Endodermal cell (in vitro differentiated cells): ENCODE data around the gene GUSB. TPM values are rescaled to one million over a fixed set of nuclear protein-coding genes. Genes with fewer than 3 reads are reported as not detected.
A peak's percentile ranks its signal among the peaks of the same experiment; 100 is the strongest.

Experiments used
- DNase-seq: peaks from one replicate; pipeline ENCODE4 v3.0.0-alpha.2; 2017
- H3K27ac ChIP-seq: 2 replicates; pipeline ENCODE4 v1.5.1; 2013; ENCODE audit warnings: mild to moderate bottlenecking, low read depth, low read length, moderate library complexity
- H3K27me3 ChIP-seq: 2 replicates; pipeline ENCODE4 v1.6.1; 2013; ENCODE audit warnings: mild to moderate bottlenecking, low read length, moderate library complexity; ENCODE audit not compliant: insufficient read depth, control insufficient read depth, poor library complexity, severe bottlenecking
- H3K36me3 ChIP-seq: 2 replicates; pipeline ENCODE4 v1.7.0; 2013; ENCODE audit warnings: mild to moderate bottlenecking, low read length, moderate library complexity; ENCODE audit not compliant: control insufficient read depth, insufficient read depth
- H3K4me1 ChIP-seq: one replicate; pipeline ENCODE4 v1.7.0; 2013; ENCODE audit warnings: low read length; ENCODE audit not compliant: control insufficient read depth, insufficient read depth
- H3K4me3 ChIP-seq: 2 replicates; pipeline ENCODE4 v1.5.1; 2013; ENCODE audit warnings: mild to moderate bottlenecking, low read length, moderate library complexity
- H3K9ac ChIP-seq: 2 replicates; pipeline ENCODE4 v1.6.1; 2013; ENCODE audit warnings: mild to moderate bottlenecking, low read length, moderate library complexity; ENCODE audit not compliant: poor library complexity, severe bottlenecking; ENCODE audit errors: extremely low read depth
- H3K9me3 ChIP-seq: 2 replicates; pipeline ENCODE4 v1.6.1; 2013; ENCODE audit warnings: mild to moderate bottlenecking, low read length, moderate library complexity; ENCODE audit not compliant: control insufficient read depth
- H3K27ac Mint-ChIP-seq: 2 replicates; pipeline ENCODE4 v1.8.0; 2020; ENCODE audit warnings: mixed read lengths
- H3K27me3 Mint-ChIP-seq: 2 replicates; pipeline ENCODE4 v1.8.0; 2021; ENCODE audit warnings: mild to moderate bottlenecking, mixed read lengths; ENCODE audit not compliant: insufficient read depth
- H3K36me3 Mint-ChIP-seq: 2 replicates; pipeline ENCODE4 v1.8.0; 2020; ENCODE audit warnings: low read depth, mixed read lengths
- H3K4me1 Mint-ChIP-seq: 2 replicates; pipeline ENCODE4 v1.8.0; 2020; ENCODE audit warnings: mixed read lengths
- H3K4me3 Mint-ChIP-seq: 2 replicates; pipeline ENCODE4 v1.8.0; 2020; ENCODE audit warnings: mild to moderate bottlenecking, moderate library complexity, mixed read lengths
- H3K9me3 Mint-ChIP-seq: 2 replicates; pipeline ENCODE4 v1.8.0; 2020; ENCODE audit warnings: mild to moderate bottlenecking, mixed read lengths
- CTCF ChIP-seq: fragments of 200-600 bp; sonication (generic); conservative IDR thresholded peaks from 2 replicates; pipeline ENCODE4 v1.5.0; 2021; ENCODE audit warnings: antibody characterized with exemption, mild to moderate bottlenecking
- WGBS, 2 experiments: methylation state at CpG; one replicate each; pipeline versions ENCODE4 v1.1.5 to v1.1.7; 2013; ENCODE audit warnings: missing lambda C conversion rate in 2 of 2, mixed read lengths in 1 of 2; ENCODE audit not compliant: insufficient coverage in 1 of 2, insufficient read length in 1 of 2; 5-methylcytosine and 5-hydroxymethylcytosine counted together
- total RNA-seq, 2 donors: library from RNA; stranded (reverse); fragmentation: NEBNext Ultra II Directional in 1 of 2; extraction: Animal tissue kit (Norgen Biotek cat#: 25700) in 1 of 2; gene quantifications; 2 replicates in 1 of 2; 3 replicates in 1 of 2; pipeline ENCODE4 v1.2.1, GENCODE V29; 2021

The GUSB gene
- total RNA-seq, 2 donors from 2014 or later: 54.5 to 60.6 TPM

- Histone ChIP-seq H3K4me1 (no peaks in the 10 kb centered on the region), H3K4me3 (no peak overlapping the region), H3K27me3 (no peaks in the 10 kb centered on the region), H3K36me3 (peaks cover 40% of the 10 kb centered on the region), H3K9ac (no peak overlapping the region), H3K27ac (no peak overlapping the region), H3K9me3 (no peaks in the 10 kb centered on the region)
- Mint-ChIP-seq H3K9me3 (no peaks in the 10 kb centered on the region), H3K27me3 (no peaks in the 10 kb centered on the region), H3K4me3 (no peak overlapping the region), H3K27ac (no peak overlapping the region), H3K4me1 (peaks cover 11% of the 10 kb centered on the region), H3K36me3 (peaks cover 41% of the 10 kb centered on the region)
- WGBS, 2 experiments: 94 to 95% methylated on average over 10 to 13 of the region's 15 CpGs
- TF ChIP-seq CTCF: no peak
- no peak for DNase-seq
Observed at GRCh38 chr7:65953890-65954450, 28.0 kb downstream of the GUSB start.

- no peaks in the 10 kb centered on the region for H3K4me1 ChIP-seq
- H3K4me3 ChIP-seq: no peak overlapping the region
- 92% methylated on average over 5 of the region's 5 CpGs for WGBS, 2 experiments
- H3K36me3 Mint-ChIP-seq: peaks cover 36% of the 10 kb centered on the region
- no peak overlapping the region for H3K27ac Mint-ChIP-seq
- no peak overlapping the region for H3K9ac ChIP-seq
- no peaks in the 10 kb centered on the region for H3K9me3 ChIP-seq
- H3K27me3 ChIP-seq: no peaks in the 10 kb centered on the region
- DNase-seq: no peak
- peak; percentile 21 for TF ChIP-seq CTCF
- H3K4me3 Mint-ChIP-seq: no peak overlapping the region
- no peaks in the 10 kb centered on the region for H3K27me3 Mint-ChIP-seq
- H3K4me1 Mint-ChIP-seq: peaks cover 11% of the 10 kb centered on the region
- no peaks in the 10 kb centered on the region for H3K9me3 Mint-ChIP-seq
- H3K36me3 ChIP-seq: peaks cover 33% of the 10 kb centered on the region
- H3K27ac ChIP-seq: no peak overlapping the region
Observed at GRCh38 chr7:65953001-65953720, 28.9 kb downstream of the GUSB start.

- H3K4me1 Mint-ChIP-seq: peaks cover 11% of the 10 kb centered on the region
- no peak overlapping the region for H3K27ac Mint-ChIP-seq
- H3K4me3 Mint-ChIP-seq: no peak overlapping the region
- Histone ChIP-seq H3K4me1 (no peaks in the 10 kb centered on the region), H3K36me3 (peaks cover 26% of the 10 kb centered on the region), H3K4me3 (no peak overlapping the region), H3K9ac (no peak overlapping the region), H3K27ac (no peak overlapping the region), H3K9me3 (no peaks in the 10 kb centered on the region), H3K27me3 (no peaks in the 10 kb centered on the region)
- H3K9me3 Mint-ChIP-seq: no peaks in the 10 kb centered on the region
- TF ChIP-seq CTCF: no peak
- 94 to 100% methylated on average over 8 to 9 of the region's 9 CpGs for WGBS, 2 experiments
- DNase-seq: no peak
- H3K36me3 Mint-ChIP-seq: peaks cover 29% of the 10 kb centered on the region
- H3K27me3 Mint-ChIP-seq: no peaks in the 10 kb centered on the region
Observed at GRCh38 chr7:65951837-65952578, 30.0 kb downstream of the GUSB start.
